ENCODE data around the gene XCL2. TPM values are rescaled to one million over a fixed set of nuclear protein-coding genes. Genes with fewer than 3 reads are reported as not detected.
"Not testable (repeated sequence)": the region's sequence is repeated elsewhere in the genome, so short reads cannot be mapped to it uniquely, and the experiment has no call there.

XCL2 gene
- polyA plus RNA-seq, 3 donors, result 0.56 to 1.9 TPM; not detected in 1

DNA sequence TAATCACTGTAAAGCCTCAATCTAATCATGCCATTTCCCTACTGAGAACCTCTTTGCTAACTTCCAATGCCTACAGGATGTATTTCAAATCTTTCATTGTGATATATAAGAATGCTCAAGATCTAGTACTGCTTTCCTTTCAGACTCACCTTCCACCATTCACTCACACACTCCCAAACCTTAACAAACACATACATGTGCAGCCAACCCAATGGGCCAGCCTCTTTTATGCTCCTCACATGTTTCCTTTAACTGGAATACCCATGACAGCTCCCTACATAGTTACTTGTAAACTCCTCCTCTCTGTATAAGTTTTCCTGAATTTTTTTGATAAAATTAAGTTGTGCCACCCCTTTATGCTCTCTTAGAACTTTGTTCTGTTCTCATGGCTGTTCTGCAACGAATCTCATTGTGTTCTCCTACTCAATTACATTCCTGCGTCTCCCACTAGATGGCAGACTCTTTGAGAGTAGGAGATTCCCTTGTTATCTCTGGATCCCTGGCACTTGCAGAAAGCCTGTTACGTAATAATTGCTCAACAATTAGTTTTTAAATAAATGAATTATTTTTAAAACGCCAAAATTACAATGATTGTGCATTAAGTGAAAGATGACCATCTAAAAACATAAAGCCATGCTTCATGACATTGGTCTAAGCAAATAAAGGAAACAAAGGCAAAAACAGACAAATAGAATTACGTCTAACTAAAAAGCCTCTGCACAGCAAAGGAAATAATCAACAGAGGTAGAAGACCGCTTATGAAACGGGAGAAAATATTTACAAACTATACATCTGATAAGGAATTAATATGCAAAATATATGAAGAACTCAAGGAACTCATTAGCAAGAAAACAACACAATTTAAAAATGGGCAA, 2.1 kb upstream of the XCL2 start:
- Mint-ChIP-seq H3K27ac (peak overlapping the region in 2 of 7 donors; percentile 68), H3K4me1 (peaks cover 12% of the 10 kb centered on the region), H3K9me3 (peaks cover 3 to 20% (median 7%) of the 10 kb centered on the region in 7 donors)
- H4K20me1 ChIP-seq (ENCODE audit: insufficient read depth, low read length); H3K4me1 ChIP-seq (ENCODE audit: control insufficient read depth in 1 of 2, insufficient read depth in 2 of 2, low read length in 2 of 2); H3K27me3 ChIP-seq (ENCODE audit: control insufficient read depth in 2 of 2, insufficient read depth in 2 of 2, low read length in 2 of 2); H3K4me2 ChIP-seq (replicated peaks; ENCODE audit: extremely low read depth, low read length, poor library complexity, severe bottlenecking); intact Hi-C loops (cut with micrococcal nuclease); H3K4me3 ChIP-seq (replicated peaks in 1 of 3; ENCODE audit: low read depth in 2 of 3, low read length in 3 of 3); H3K27me3 Mint-ChIP-seq (ENCODE audit: low read depth in 3 of 3); H3K36me3 ChIP-seq (replicated peaks in 1 of 2; ENCODE audit: control insufficient read depth in 1 of 2, insufficient read depth in 2 of 2, low read length in 2 of 2); H2AFZ ChIP-seq (ENCODE audit: insufficient read depth, low read depth, low read length, poor library complexity, severe bottlenecking); H3K4me3 Mint-ChIP-seq; H3K36me3 Mint-ChIP-seq; H3K9me3 ChIP-seq (replicated peaks in 1 of 2; ENCODE audit: control insufficient read depth in 1 of 2, insufficient read depth in 1 of 2, low read length in 2 of 2); H3K9ac ChIP-seq (ENCODE audit: insufficient read depth, low read length, poor library complexity, severe bottlenecking); H3K79me2 ChIP-seq (ENCODE audit: insufficient read depth, low read length); H3K27ac ChIP-seq (ENCODE audit: low read depth in 1 of 2, low read length in 2 of 2): not testable (repeated sequence)
- TF ChIP-seq, protein P1, sequence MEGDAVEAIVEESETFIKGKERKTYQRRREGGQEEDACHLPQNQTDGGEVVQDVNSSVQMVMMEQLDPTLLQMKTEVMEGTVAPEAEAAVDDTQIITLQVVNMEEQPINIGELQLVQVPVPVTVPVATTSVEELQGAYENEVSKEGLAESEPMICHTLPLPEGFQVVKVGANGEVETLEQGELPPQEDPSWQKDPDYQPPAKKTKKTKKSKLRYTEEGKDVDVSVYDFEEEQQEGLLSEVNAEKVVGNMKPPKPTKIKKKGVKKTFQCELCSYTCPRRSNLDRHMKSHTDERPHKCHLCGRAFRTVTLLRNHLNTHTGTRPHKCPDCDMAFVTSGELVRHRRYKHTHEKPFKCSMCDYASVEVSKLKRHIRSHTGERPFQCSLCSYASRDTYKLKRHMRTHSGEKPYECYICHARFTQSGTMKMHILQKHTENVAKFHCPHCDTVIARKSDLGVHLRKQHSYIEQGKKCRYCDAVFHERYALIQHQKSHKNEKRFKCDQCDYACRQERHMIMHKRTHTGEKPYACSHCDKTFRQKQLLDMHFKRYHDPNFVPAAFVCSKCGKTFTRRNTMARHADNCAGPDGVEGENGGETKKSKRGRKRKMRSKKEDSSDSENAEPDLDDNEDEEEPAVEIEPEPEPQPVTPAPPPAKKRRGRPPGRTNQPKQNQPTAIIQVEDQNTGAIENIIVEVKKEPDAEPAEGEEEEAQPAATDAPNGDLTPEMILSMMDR (IDR thresholded peaks at IDR 0.05), result peak; percentile 57
- peak in 2 of 3 donors; percentile 42 to 43 for DNase-seq
- no CpG with 5 or more reads among the region's 7 CpGs for WGBS (ENCODE audit: insufficient coverage)

DNA sequence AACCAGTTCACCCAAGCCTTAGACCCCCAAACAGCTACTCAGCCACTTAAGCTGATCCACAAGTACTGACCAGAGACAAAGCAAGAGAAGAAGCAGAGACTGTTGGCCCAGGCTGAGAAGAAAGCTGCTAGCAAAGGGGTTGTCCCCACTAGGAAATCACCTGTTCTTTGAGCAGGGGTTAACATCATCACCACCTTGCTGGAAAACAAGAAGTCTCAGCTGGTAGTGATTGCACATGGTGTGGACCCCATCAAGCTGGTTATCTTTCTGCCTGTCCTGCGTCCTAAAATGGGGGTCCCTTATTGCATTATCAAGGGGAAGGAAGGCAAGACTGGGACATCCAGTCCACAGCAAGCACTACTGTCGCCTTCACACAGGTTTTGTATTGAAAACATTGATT, 819 bp downstream of the XCL2 start:
- H3K4me2 ChIP-seq (replicated peaks; ENCODE audit: extremely low read depth, low read length, poor library complexity, severe bottlenecking); H3K4me1 ChIP-seq (ENCODE audit: control insufficient read depth in 1 of 2, insufficient read depth in 2 of 2, low read length in 2 of 2); H3K4me3 ChIP-seq (replicated peaks in 1 of 3; ENCODE audit: low read depth in 2 of 3, low read length in 3 of 3); H3K27ac ChIP-seq (ENCODE audit: low read depth in 1 of 2, low read length in 2 of 2); H4K20me1 ChIP-seq (ENCODE audit: insufficient read depth, low read length); H3K9me3 Mint-ChIP-seq; H3K79me2 ChIP-seq (ENCODE audit: insufficient read depth, low read length); intact Hi-C loops (cut with micrococcal nuclease); H3K27ac Mint-ChIP-seq; H3K27me3 ChIP-seq (ENCODE audit: control insufficient read depth in 2 of 2, insufficient read depth in 2 of 2, low read length in 2 of 2); H3K27me3 Mint-ChIP-seq (ENCODE audit: low read depth in 3 of 3); H3K9ac ChIP-seq (ENCODE audit: insufficient read depth, low read length, poor library complexity, severe bottlenecking); H2AFZ ChIP-seq (ENCODE audit: insufficient read depth, low read depth, low read length, poor library complexity, severe bottlenecking); H3K9me3 ChIP-seq (replicated peaks in 1 of 2; ENCODE audit: control insufficient read depth in 1 of 2, insufficient read depth in 1 of 2, low read length in 2 of 2); H3K36me3 Mint-ChIP-seq; H3K36me3 ChIP-seq (replicated peaks in 1 of 2; ENCODE audit: control insufficient read depth in 1 of 2, insufficient read depth in 2 of 2, low read length in 2 of 2); DNase-seq; H3K4me3 Mint-ChIP-seq: not testable (repeated sequence)
- 80% methylated on average over 1 of the region's 2 CpGs for WGBS (ENCODE audit: insufficient coverage)
- H3K4me1 Mint-ChIP-seq, result peaks cover 20% of the 10 kb centered on the region

DNA sequence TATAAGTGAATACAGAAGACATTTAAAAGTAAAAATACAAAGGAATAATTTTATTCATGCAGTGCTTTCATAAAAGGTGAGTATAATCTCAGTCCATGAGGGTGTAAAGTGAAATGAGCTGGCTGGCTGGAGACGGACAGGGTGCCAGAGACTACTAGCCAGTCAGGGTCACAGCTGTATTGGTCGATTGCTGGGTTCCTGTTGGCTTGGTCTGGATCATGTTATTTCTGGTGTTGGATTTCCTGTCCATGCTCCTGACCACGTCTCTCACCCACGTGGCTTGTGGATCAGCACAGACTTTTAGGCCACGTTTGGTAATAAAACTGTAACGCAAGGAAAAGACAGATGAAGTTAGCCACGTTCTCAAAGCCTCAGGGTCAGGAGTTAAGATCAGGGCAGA, 3.0 kb downstream of the XCL2 start:
- H3K27ac ChIP-seq (ENCODE audit: low read depth in 1 of 2, low read length in 2 of 2); H2AFZ ChIP-seq (ENCODE audit: insufficient read depth, low read depth, low read length, poor library complexity, severe bottlenecking); DNase-seq; H3K36me3 ChIP-seq (replicated peaks in 1 of 2; ENCODE audit: control insufficient read depth in 1 of 2, insufficient read depth in 2 of 2, low read length in 2 of 2); H3K27me3 Mint-ChIP-seq (ENCODE audit: low read depth in 3 of 3); H3K4me3 Mint-ChIP-seq; intact Hi-C loops (cut with micrococcal nuclease); H3K27ac Mint-ChIP-seq; H3K4me2 ChIP-seq (replicated peaks; ENCODE audit: extremely low read depth, low read length, poor library complexity, severe bottlenecking); H3K9ac ChIP-seq (ENCODE audit: insufficient read depth, low read length, poor library complexity, severe bottlenecking); H3K4me3 ChIP-seq (replicated peaks in 1 of 3; ENCODE audit: low read depth in 2 of 3, low read length in 3 of 3); H3K79me2 ChIP-seq (ENCODE audit: insufficient read depth, low read length); H3K36me3 Mint-ChIP-seq; H3K27me3 ChIP-seq (ENCODE audit: control insufficient read depth in 2 of 2, insufficient read depth in 2 of 2, low read length in 2 of 2); H3K9me3 ChIP-seq (replicated peaks in 1 of 2; ENCODE audit: control insufficient read depth in 1 of 2, insufficient read depth in 1 of 2, low read length in 2 of 2); H4K20me1 ChIP-seq (ENCODE audit: insufficient read depth, low read length): not testable (repeated sequence)
- WGBS (ENCODE audit: insufficient coverage), result 100% methylated on average over 1 of the region's 7 CpGs
- Mint-ChIP-seq H3K4me1 (peaks cover 34% of the 10 kb centered on the region), H3K9me3 (peaks cover 0 to 11% (median 3%) of the 10 kb centered on the region in 7 donors)
- peaks cover 8 to 11% of the 10 kb centered on the region in 2 donors for H3K4me1 ChIP-seq (ENCODE audit: control insufficient read depth in 1 of 2, insufficient read depth in 2 of 2, low read length in 2 of 2)

Data from CD14-positive monocyte (primary cell).